ENCODE measurements around the gene GPR55. TPM values are rescaled to one million over a fixed set of nuclear protein-coding genes. Genes with fewer than 3 reads are reported as not detected.

GPR55 gene
- total and polyA plus RNA-seq, 2 of the 4 experiments (the other 2 are of a cell fraction): 0.03 TPM; not detected in 1

DNA sequence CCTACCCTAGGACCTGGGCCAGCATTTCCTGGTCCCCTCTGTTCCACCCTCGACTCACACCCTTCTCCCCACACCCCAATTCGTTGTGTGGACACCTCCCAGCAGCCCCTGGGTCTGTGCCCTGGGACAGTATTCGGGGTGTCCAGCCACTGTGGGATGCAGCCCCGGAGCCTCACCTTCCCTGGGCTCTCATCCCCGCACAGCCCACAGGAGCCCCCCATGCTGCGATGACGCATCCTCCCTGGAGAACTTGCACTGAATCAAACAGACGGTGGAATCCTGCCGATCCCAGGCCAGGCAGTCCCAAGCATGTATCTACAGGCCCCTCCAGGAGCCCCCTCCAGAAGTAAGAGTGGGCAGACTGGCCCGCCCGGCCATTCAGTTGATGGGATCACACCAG is 50.6 kb downstream of the GPR55 start:
- Histone ChIP-seq H2BK5ac (ENCODE audit: low read depth, low read length, poor library complexity, severe bottlenecking) (no peak overlapping the region), H3K9ac (ENCODE audit: low read depth, low read length) (no peak overlapping the region), H2BK20ac (ENCODE audit: low read depth, low read length) (no peak overlapping the region), H4K91ac (ENCODE audit: insufficient read depth, low read depth, low read length) (no peak overlapping the region), H3K9me3 (ENCODE audit: control insufficient read depth, insufficient read depth, low read length) (no peaks in the 10 kb centered on the region), H2BK120ac (ENCODE audit: low read depth, low read length) (no peak overlapping the region), H4K20me1 (ENCODE audit: insufficient read depth, low read length) (peaks cover 11% of the 10 kb centered on the region), H3K9me1 (ENCODE audit: insufficient read depth, low read length) (no peaks in the 10 kb centered on the region; the same call in 1 of the 2 replicates), H3K14ac (replicated peaks; ENCODE audit: low read depth, low read length) (no peak overlapping the region), H2AK5ac (ENCODE audit: low read depth, low read length) (no peak overlapping the region), H3K27me3 (ENCODE audit: control insufficient read depth, insufficient read depth, low read length) (no peaks in the 10 kb centered on the region), H3K23ac (ENCODE audit: low read depth, low read length) (no peak overlapping the region), H3K27ac (ENCODE audit: insufficient read depth, low read length) (no peak overlapping the region), H4K8ac (ENCODE audit: low read depth in 2 of 2, low read length in 2 of 2) (no peak overlapping the region), H3K79me1 (ENCODE audit: low read depth in 1 of 2, low read length in 2 of 2) (peaks cover 0 to 10% of the 10 kb centered on the region in 2 experiments; a peak in 1 of 4 replicates), H3K4ac (ENCODE audit: low read depth, low read length) (no peak overlapping the region), H3K4me3 (ENCODE audit: insufficient read depth, low read depth, low read length) (no peak overlapping the region), H3K18ac (ENCODE audit: low read depth, low read length) (no peak overlapping the region), H3K4me2 (ENCODE audit: low read depth, low read length) (no peak overlapping the region), H3K56ac (ENCODE audit: extremely low read depth, insufficient read depth, low read length) (no peak overlapping the region), H2BK15ac (ENCODE audit: low read depth, low read length) (no peak overlapping the region), H4K5ac (ENCODE audit: low read depth, low read length) (no peak overlapping the region), H3K4me1 (ENCODE audit: control insufficient read depth, insufficient read depth, low read length) (no peaks in the 10 kb centered on the region; the same call in 1 of the 2 replicates), H2AFZ (replicated peaks; ENCODE audit: low read length, poor library complexity) (no peak overlapping the region), H3K36me3 (ENCODE audit: control insufficient read depth, insufficient read depth, low read length) (peaks cover 36% of the 10 kb centered on the region), H2AK9ac (replicated peaks; ENCODE audit: low read depth, low read length, poor library complexity) (no peak overlapping the region)
- no peak for ATAC-seq (ENCODE audit: low read depth)
- WGBS, 2 experiments (ENCODE audit: extremely low coverage in 2 of 2, insufficient read length in 1 of 2): 98% methylated on average over 8 of the region's 11 CpGs; no CpG with 5 or more reads in 1 of the 2 experiments
- dilution Hi-C loops (cut with HindIII; ENCODE audit: low sequenced_read_pairs, unreplicated experiment): no loop called here
- CTCF ChIA-PET: no interaction called here
- intact Hi-C loops (cut with micrococcal nuclease): no loop called here
- TF ChIP-seq MXI1 (IDR thresholded peaks at IDR 0.05; ENCODE audit: borderline replicate concordance, low read depth, low read length) (no peak), NFE2L2 (IDR thresholded peaks at IDR 0.05; ENCODE audit: low read depth, low read length) (no peak), RFX5 (IDR thresholded peaks at IDR 0.05; ENCODE audit: low read depth, low read length) (no peak), CEBPB (IDR thresholded peaks at IDR 0.05; ENCODE audit: low read depth, low read length) (no peak), RAD21 (IDR thresholded peaks at IDR 0.05; ENCODE audit: low read length) (no peak), BHLHE40 (IDR thresholded peaks at IDR 0.05; ENCODE audit: low read depth, low read length) (no peak), CHD1 (IDR thresholded peaks at IDR 0.05; ENCODE audit: low read depth, low read length) (no peak), RCOR1 (IDR thresholded peaks at IDR 0.05; ENCODE audit: insufficient replicate concordance, low read length) (no peak), MAZ (IDR thresholded peaks at IDR 0.05; ENCODE audit: borderline replicate concordance, low read depth, low read length) (no peak), FOS (IDR thresholded peaks at IDR 0.05; ENCODE audit: low read depth, low read length) (no peak), POLR2A (IDR thresholded peaks at IDR 0.05; ENCODE audit: low read depth, low read length) (no peak), MAFK (IDR thresholded peaks at IDR 0.05; ENCODE audit: low read depth, low read length) (no peak), SMC3 (IDR thresholded peaks at IDR 0.05; ENCODE audit: low read depth, low read length) (no peak)
- TF ChIP-seq, protein P1, sequence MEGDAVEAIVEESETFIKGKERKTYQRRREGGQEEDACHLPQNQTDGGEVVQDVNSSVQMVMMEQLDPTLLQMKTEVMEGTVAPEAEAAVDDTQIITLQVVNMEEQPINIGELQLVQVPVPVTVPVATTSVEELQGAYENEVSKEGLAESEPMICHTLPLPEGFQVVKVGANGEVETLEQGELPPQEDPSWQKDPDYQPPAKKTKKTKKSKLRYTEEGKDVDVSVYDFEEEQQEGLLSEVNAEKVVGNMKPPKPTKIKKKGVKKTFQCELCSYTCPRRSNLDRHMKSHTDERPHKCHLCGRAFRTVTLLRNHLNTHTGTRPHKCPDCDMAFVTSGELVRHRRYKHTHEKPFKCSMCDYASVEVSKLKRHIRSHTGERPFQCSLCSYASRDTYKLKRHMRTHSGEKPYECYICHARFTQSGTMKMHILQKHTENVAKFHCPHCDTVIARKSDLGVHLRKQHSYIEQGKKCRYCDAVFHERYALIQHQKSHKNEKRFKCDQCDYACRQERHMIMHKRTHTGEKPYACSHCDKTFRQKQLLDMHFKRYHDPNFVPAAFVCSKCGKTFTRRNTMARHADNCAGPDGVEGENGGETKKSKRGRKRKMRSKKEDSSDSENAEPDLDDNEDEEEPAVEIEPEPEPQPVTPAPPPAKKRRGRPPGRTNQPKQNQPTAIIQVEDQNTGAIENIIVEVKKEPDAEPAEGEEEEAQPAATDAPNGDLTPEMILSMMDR (conservative IDR thresholded peaks at IDR 0.05; ENCODE audit: low read depth, low read length): no peak
- TF ChIP-seq, protein P2, sequence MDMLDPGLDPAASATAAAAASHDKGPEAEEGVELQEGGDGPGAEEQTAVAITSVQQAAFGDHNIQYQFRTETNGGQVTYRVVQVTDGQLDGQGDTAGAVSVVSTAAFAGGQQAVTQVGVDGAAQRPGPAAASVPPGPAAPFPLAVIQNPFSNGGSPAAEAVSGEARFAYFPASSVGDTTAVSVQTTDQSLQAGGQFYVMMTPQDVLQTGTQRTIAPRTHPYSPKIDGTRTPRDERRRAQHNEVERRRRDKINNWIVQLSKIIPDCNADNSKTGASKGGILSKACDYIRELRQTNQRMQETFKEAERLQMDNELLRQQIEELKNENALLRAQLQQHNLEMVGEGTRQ (IDR thresholded peaks at IDR 0.05; ENCODE audit: low read depth, low read length): no peak
- TF ChIP-seq, protein P3, sequence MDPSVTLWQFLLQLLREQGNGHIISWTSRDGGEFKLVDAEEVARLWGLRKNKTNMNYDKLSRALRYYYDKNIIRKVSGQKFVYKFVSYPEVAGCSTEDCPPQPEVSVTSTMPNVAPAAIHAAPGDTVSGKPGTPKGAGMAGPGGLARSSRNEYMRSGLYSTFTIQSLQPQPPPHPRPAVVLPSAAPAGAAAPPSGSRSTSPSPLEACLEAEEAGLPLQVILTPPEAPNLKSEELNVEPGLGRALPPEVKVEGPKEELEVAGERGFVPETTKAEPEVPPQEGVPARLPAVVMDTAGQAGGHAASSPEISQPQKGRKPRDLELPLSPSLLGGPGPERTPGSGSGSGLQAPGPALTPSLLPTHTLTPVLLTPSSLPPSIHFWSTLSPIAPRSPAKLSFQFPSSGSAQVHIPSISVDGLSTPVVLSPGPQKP (IDR thresholded peaks at IDR 0.05; ENCODE audit: borderline replicate concordance, low read depth, low read length): no peak
- POLR2A ChIA-PET (ENCODE audit: unreplicated experiment): no interaction called here
- no TSS peak for BruUV-seq (replicated peaks)
- no peak for DNase-seq
- in situ Hi-C loops (cut with MboI; ENCODE audit: low sequenced_read_pairs): no loop called here

Data from IMR-90 (cell line).